DND-41 (cell line): Measurements from ENCODE around the gene SRMS.

Source experiments
- ATAC-seq: fragments of 200-7000 bp; cut with Tn5 transposase; 3 replicates; pipeline ENCODE4 v1.9.1; 2021; ENCODE audit warnings: low read depth; ENCODE audit not compliant: insufficient read depth
- DNase-seq: peaks from one replicate; pipeline ENCODE4 v3.0.0-alpha.2; 2020
- H2AFZ ChIP-seq: 2 replicates; pipeline ENCODE4 v1.6.0; 2012; ENCODE audit warnings: low read depth, low read length
- H3K27ac ChIP-seq: 2 replicates; pipeline ENCODE4 v1.5.1; 2012; ENCODE audit warnings: low read length, inconsistent platforms
- H3K27me3 ChIP-seq: fragments of 200-600 bp; sonication (generic); 2 replicates; pipeline ENCODE4 v1.6.0; 2012; ENCODE audit warnings: low read length, mild to moderate bottlenecking, inconsistent platforms; ENCODE audit not compliant: insufficient read depth, poor library complexity
- H3K36me3 ChIP-seq: 2 replicates; pipeline ENCODE4 v1.5.1; 2012; ENCODE audit warnings: low read length, inconsistent platforms; ENCODE audit not compliant: insufficient read depth
- H3K4me1 ChIP-seq: 2 replicates; pipeline ENCODE4 v1.5.1; 2012; ENCODE audit warnings: mild to moderate bottlenecking, low read length; ENCODE audit not compliant: insufficient read depth
- H3K4me2 ChIP-seq: 2 replicates; pipeline ENCODE4 v1.6.0; 2012; ENCODE audit warnings: mild to moderate bottlenecking, moderate library complexity, low read length, inconsistent platforms; ENCODE audit not compliant: insufficient read depth
- H3K4me3 ChIP-seq, 2 experiments: fragments of 200-600 bp in 1 of 2; shearing (Covaris generic) in 1 of 2; 2 replicates each; pipeline ENCODE4 v1.5.1; 2012 to 2016; ENCODE audit warnings: inconsistent platforms in 2 of 2, low read length in 2 of 2, mild to moderate bottlenecking in 2 of 2, low read depth in 1 of 2, moderate library complexity in 1 of 2
- H3K79me2 ChIP-seq: 2 replicates; pipeline ENCODE4 v1.6.0; 2012; ENCODE audit warnings: low read length, inconsistent platforms; ENCODE audit not compliant: insufficient read depth
- H3K9ac ChIP-seq: 2 replicates; pipeline ENCODE4 v1.6.0; 2012; ENCODE audit warnings: low read depth, mild to moderate bottlenecking, inconsistent platforms, low read length, moderate library complexity
- H3K9me3 ChIP-seq: 2 replicates; pipeline ENCODE4 v1.5.1; 2012; ENCODE audit warnings: low read length, moderate library complexity, mild to moderate bottlenecking, inconsistent platforms; ENCODE audit not compliant: insufficient read depth, severe bottlenecking
- H4K20me1 ChIP-seq: 2 replicates; pipeline ENCODE4 v1.6.0; 2012; ENCODE audit warnings: low read length; ENCODE audit not compliant: insufficient read depth
- CTCF ChIP-seq: IDR thresholded peaks from 2 replicates; pipeline ENCODE4 v1.5.1; 2012; ENCODE audit warnings: borderline replicate concordance, low read length, moderate library complexity, mild to moderate bottlenecking; ENCODE audit not compliant: poor library complexity, severe bottlenecking; ENCODE audit errors: extremely low read depth
- EZH2 ChIP-seq: IDR thresholded peaks from 3 replicates; pipeline ENCODE4 v1.6.1; 2012; ENCODE audit warnings: borderline replicate concordance, low read depth, mild to moderate bottlenecking, moderate library complexity, low read length, inconsistent platforms; ENCODE audit not compliant: severe bottlenecking

SRMS gene

DNA sequence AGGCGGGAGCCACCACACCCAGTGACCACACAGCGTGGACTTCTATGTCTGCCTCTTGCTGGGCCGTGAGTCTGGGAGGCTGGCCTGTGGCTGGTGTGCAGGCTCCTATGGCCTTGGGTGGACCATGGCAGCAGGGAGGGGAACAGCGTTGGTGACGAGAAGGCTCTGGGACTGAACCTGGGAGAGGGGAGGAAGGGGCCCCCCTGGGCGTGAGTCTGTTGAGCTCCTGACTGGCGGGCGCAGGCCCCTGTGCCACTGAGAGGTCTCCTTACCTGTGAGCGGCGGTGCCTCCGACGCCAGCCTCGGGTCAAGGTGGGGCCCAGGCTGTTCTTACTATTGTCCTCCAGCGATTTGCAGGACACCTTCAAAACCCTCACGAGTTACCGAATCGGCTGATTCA lies 39.2 kb upstream of the SRMS start:
- no peak overlapping the region for H3K9ac ChIP-seq
- H3K79me2 ChIP-seq, result no peaks in the 10 kb centered on the region
- TF ChIP-seq EZH2, result no peak
- no peak for TF ChIP-seq CTCF
- H3K36me3 ChIP-seq, result peaks cover 37% of the 10 kb centered on the region
- no peak overlapping the region for H2AFZ ChIP-seq
- H3K27me3 ChIP-seq, result no peaks in the 10 kb centered on the region
- H3K27ac ChIP-seq, result no peak overlapping the region
- no peaks in the 10 kb centered on the region for H3K4me1 ChIP-seq
- no peaks in the 10 kb centered on the region for H3K9me3 ChIP-seq
- ATAC-seq, result no peak
- no peak overlapping the region for H3K4me3 ChIP-seq
- no peaks in the 10 kb centered on the region; the same call in 1 of the 2 replicates for H4K20me1 ChIP-seq
- no peak for DNase-seq
- H3K4me2 ChIP-seq, result no peak overlapping the region

GRCh38 chr20:63585616-63586565 lies 38.3 kb upstream of the SRMS start:
- no peak for DNase-seq
- TF ChIP-seq CTCF (no peak), EZH2 (no peak)
- Histone ChIP-seq H3K79me2 (no peaks in the 10 kb centered on the region), H3K27me3 (no peaks in the 10 kb centered on the region), H3K9me3 (no peaks in the 10 kb centered on the region), H3K27ac (no peak overlapping the region), H3K4me2 (no peak overlapping the region), H3K36me3 (peaks cover 28% of the 10 kb centered on the region), H3K4me3 (no peak overlapping the region), H4K20me1 (peaks cover 2% of the 10 kb centered on the region), H3K4me1 (no peaks in the 10 kb centered on the region), H2AFZ (no peak overlapping the region), H3K9ac (no peak overlapping the region)
- no peak for ATAC-seq

GRCh38 chr20:63582382-63583063 lies 35.0 kb upstream of the SRMS start:
- no peak overlapping the region for H3K4me2 ChIP-seq
- no peak overlapping the region for H2AFZ ChIP-seq
- no peak for TF ChIP-seq EZH2
- no peak for TF ChIP-seq CTCF
- no peaks in the 10 kb centered on the region for H3K9me3 ChIP-seq
- no peak overlapping the region for H3K4me3 ChIP-seq
- no peaks in the 10 kb centered on the region for H3K27me3 ChIP-seq
- no peaks in the 10 kb centered on the region for H3K36me3 ChIP-seq
- H3K4me1 ChIP-seq, result no peaks in the 10 kb centered on the region
- DNase-seq, result no peak
- H3K79me2 ChIP-seq, result no peaks in the 10 kb centered on the region
- ATAC-seq, result no peak
- peaks cover 4% of the 10 kb centered on the region; the same call in 1 of the 2 replicates for H4K20me1 ChIP-seq
- no peak overlapping the region for H3K9ac ChIP-seq
- H3K27ac ChIP-seq, result no peak overlapping the region
